OCI-LY7 (cell line): ENCODE measurements around the gene CYP39A1. TPM values are rescaled to one million over a fixed set of nuclear protein-coding genes. Genes with fewer than 3 reads are reported as not detected.

Experiments used
- BruUV-seq: library from RNA; stranded (reverse); fragments of 400-500 nt; replicated peaks from 2 replicates; lab custom pipeline; 2021; lab: Mats Ljungman, UMichigan
- CTCF ChIA-PET: fragments of 300-600 bp; sonication (Branson Sonifier 250); formaldehyde crosslinking; loops from one replicate; lab custom pipeline; 2022; ENCODE audit warnings: antibody characterized with exemption; ENCODE audit not compliant: unreplicated experiment; lab: Charles Lee
- POLR2A ChIA-PET: fragments of 300-600 bp; sonication (Branson Sonifier 250); formaldehyde crosslinking; loops from one replicate; lab custom pipeline; 2022; ENCODE audit warnings: antibody characterized with exemption; lab: Charles Lee
- DNase-seq: peaks from one replicate; pipeline ENCODE4 v3.0.0-alpha.2; 2015; ENCODE audit warnings: low spot score
- H2AFZ ChIP-seq: fragments of 200-600 bp; sonication (generic), shearing (Covaris generic); 2 replicates; pipeline ENCODE4 v1.6.1; 2014; ENCODE audit warnings: mild to moderate bottlenecking, antibody characterized with exemption, low read length, moderate library complexity
- H3K27ac ChIP-seq: fragments of 200-600 bp; sonication (generic); 2 replicates; pipeline ENCODE4 v1.5.1; 2014; ENCODE audit warnings: mixed run types, low read depth, mild to moderate bottlenecking, moderate library complexity, low read length, inconsistent platforms; ENCODE audit not compliant: poor library complexity, severe bottlenecking
- H3K36me3 ChIP-seq: fragments of 200-600 bp; sonication (generic); 2 replicates; pipeline ENCODE4 v1.6.1; 2014; ENCODE audit warnings: mild to moderate bottlenecking, antibody characterized with exemption, low read length, moderate library complexity, mixed read lengths; ENCODE audit not compliant: insufficient read depth
- H3K4me1 ChIP-seq: fragments of 200-600 bp; sonication (generic); 2 replicates; pipeline ENCODE4 v1.5.1; 2014; ENCODE audit warnings: mild to moderate bottlenecking, low read length; ENCODE audit not compliant: insufficient read depth, poor library complexity, severe bottlenecking
- H3K4me2 ChIP-seq: fragments of 200-600 bp; sonication (generic); 2 replicates; pipeline ENCODE4 v1.6.1; 2014; ENCODE audit warnings: mild to moderate bottlenecking, low read length
- H3K4me3 ChIP-seq: fragments of 200-600 bp; sonication (generic); 2 replicates; pipeline ENCODE4 v1.5.1; 2014; ENCODE audit warnings: mild to moderate bottlenecking, low read depth, low read length; ENCODE audit not compliant: poor library complexity, severe bottlenecking
- H3K79me2 ChIP-seq: fragments of 200-600 bp; sonication (generic); 2 replicates; pipeline ENCODE4 v1.6.1; 2016; ENCODE audit warnings: low read depth, mild to moderate bottlenecking, low read length, moderate library complexity, mixed read lengths; ENCODE audit not compliant: insufficient read depth
- H3K9me2 ChIP-seq: fragments of 200-600 bp; sonication (generic); 2 replicates; pipeline ENCODE4 v1.6.1; 2016; ENCODE audit warnings: mild to moderate bottlenecking, low read length, mixed read lengths; ENCODE audit not compliant: insufficient read depth
- H3K9me3 ChIP-seq: fragments of 200-600 bp; sonication (generic); 2 replicates; pipeline ENCODE4 v1.6.1; 2014; ENCODE audit warnings: mild to moderate bottlenecking, mixed run types, low read length, mixed read lengths
- H4K20me1 ChIP-seq: fragments of 200-600 bp; sonication (generic); 2 replicates; pipeline ENCODE4 v1.6.1; 2014; ENCODE audit warnings: mild to moderate bottlenecking, antibody characterized with exemption, low read length, moderate library complexity, mixed read lengths; ENCODE audit not compliant: insufficient read depth
- EZH2phosphoT487 ChIP-seq: fragments of 200-600 bp; sonication (generic); IDR thresholded peaks from 2 replicates; pipeline ENCODE4 v1.6.1; 2018; ENCODE audit warnings: low read depth, borderline replicate concordance, mild to moderate bottlenecking, mixed run types, antibody characterized with exemption, low read length, moderate library complexity, mixed read lengths
- intact Hi-C: fragments of 100-400 bp; cut with micrococcal nuclease; formaldehyde crosslinking; loops from one replicate; pipeline ENCODE4 v1.10.0; 2022; ENCODE audit not compliant: unreplicated experiment
- total RNA-seq, 2 experiments: library from RNA; depleted of rRNA in 1 of 2; stranded (reverse); fragments of >200 nt in 1 of 2; shearing (Covaris generic) in 1 of 2; gene quantifications; 2 replicates each; pipeline ENCODE4 v1.2.3, GENCODE V29; 2014 to 2022
- TF ChIP-seq, protein P1 (sequence below): fragments of 200-600 bp; sonication (generic); conservative IDR thresholded peaks from 2 replicates; pipeline ENCODE4 v1.5.1; 2014; ENCODE audit warnings: mild to moderate bottlenecking, antibody characterized with exemption, low read length, moderate library complexity, mixed read lengths

CYP39A1 gene
- total RNA-seq, 2 experiments from 2014 or later, result 13.4 to 24.5 TPM

DNA sequence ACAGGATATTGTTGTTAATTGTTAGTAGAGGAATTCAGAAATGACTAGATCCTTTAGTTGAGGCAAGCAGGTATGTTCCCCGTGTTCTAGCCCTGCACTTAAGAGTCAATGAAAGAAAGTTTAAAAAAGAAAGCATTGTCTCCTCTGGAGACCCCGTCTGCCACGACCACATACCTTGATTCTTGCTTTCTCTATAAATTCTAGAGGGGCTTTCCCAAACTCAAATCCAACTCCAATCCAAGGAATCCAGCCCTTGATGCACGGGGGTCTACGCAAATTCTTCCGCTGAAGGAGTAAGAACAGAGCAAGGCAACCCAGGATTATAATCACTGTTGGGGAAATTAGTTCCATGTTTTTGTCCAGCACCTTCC, 401 bp downstream of the CYP39A1 start:
- peak overlapping the region; percentile 85 for H3K4me3 ChIP-seq
- peaks cover 90% of the 10 kb centered on the region for H3K79me2 ChIP-seq
- DNase-seq, result no peak

DNA sequence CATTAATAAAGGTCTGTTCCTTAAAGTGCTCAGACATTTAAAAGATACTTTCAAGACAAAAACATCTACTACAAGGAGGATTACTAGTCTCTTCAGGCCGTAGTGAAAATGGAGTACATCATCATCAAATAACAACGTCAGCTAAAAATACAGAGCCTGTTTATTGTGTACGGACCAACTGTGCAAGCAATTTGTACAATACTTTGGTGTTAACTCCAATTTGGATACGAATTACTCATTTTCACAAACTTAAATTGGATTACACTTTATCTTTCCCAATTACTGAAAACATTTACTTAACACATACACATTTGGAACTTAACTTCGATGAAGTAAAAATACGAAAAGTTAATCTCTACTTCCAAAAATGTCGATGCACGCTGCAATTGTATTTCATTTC, 802 bp downstream of the CYP39A1 start:
- Histone ChIP-seq H3K36me3 (peaks cover 21% of the 10 kb centered on the region), H3K4me2 (peak overlapping the region; percentile 78), H3K4me1 (peaks cover 19% of the 10 kb centered on the region), H4K20me1 (no peaks in the 10 kb centered on the region), H3K27ac (peak overlapping the region; percentile 96), H3K79me2 (peaks cover 92% of the 10 kb centered on the region), H3K4me3 (peak overlapping the region; percentile 85), H3K9me3 (peaks cover 5% of the 10 kb centered on the region; the same call in 1 of the 2 replicates), H2AFZ (no peak overlapping the region), H3K9me2 (no peaks in the 10 kb centered on the region)
- peak; percentile 51 for DNase-seq
- CTCF ChIA-PET, result no interaction called here
- POLR2A ChIA-PET, result interaction anchor here (0.7 to 3.8 kb wide), 4 partner anchors 11 to 57 kb away, joined by 3 to 21 read pairs (median 8); no protein-coding TSS in a partner anchor
- TF ChIP-seq, protein P1, sequence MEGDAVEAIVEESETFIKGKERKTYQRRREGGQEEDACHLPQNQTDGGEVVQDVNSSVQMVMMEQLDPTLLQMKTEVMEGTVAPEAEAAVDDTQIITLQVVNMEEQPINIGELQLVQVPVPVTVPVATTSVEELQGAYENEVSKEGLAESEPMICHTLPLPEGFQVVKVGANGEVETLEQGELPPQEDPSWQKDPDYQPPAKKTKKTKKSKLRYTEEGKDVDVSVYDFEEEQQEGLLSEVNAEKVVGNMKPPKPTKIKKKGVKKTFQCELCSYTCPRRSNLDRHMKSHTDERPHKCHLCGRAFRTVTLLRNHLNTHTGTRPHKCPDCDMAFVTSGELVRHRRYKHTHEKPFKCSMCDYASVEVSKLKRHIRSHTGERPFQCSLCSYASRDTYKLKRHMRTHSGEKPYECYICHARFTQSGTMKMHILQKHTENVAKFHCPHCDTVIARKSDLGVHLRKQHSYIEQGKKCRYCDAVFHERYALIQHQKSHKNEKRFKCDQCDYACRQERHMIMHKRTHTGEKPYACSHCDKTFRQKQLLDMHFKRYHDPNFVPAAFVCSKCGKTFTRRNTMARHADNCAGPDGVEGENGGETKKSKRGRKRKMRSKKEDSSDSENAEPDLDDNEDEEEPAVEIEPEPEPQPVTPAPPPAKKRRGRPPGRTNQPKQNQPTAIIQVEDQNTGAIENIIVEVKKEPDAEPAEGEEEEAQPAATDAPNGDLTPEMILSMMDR, result no peak
- TF ChIP-seq EZH2phosphoT487, result no peak
- intact Hi-C loops, result loop anchor here (1.0 to 10.0 kb wide), 6 partner anchors 15 to 825 kb away; partner anchors contain the start of gene CD2AP
- BruUV-seq, result no TSS peak

More for the DNA sequence above, 401 bp downstream of the CYP39A1 start:
- no peaks in the 10 kb centered on the region for H4K20me1 ChIP-seq
- H3K27ac ChIP-seq, result peak overlapping the region; percentile 96
- peak overlapping the region; percentile 78 for H3K4me2 ChIP-seq
- peaks cover 15% of the 10 kb centered on the region for H3K4me1 ChIP-seq
- TSS peak; percentile 86 for BruUV-seq
- peaks cover under 1% of the 10 kb centered on the region; the same call in 1 of the 2 replicates for H3K9me3 ChIP-seq
- H3K9me2 ChIP-seq, result no peaks in the 10 kb centered on the region
- ChIA-PET POLR2A (interaction anchor here (0.7 to 3.8 kb wide), 7 partner anchors 11 to 594 kb away, joined by 3 to 21 read pairs (median 3); no protein-coding TSS in a partner anchor), CTCF (no interaction called here)
- intact Hi-C loops, result loop anchor here (1.0 to 10.0 kb wide), 5 partner anchors 15 to 825 kb away; partner anchors contain the start of gene CD2AP
- H2AFZ ChIP-seq, result no peak overlapping the region
- H3K36me3 ChIP-seq, result peaks cover 20% of the 10 kb centered on the region
- TF ChIP-seq, protein P1, result no peak
- no peak for TF ChIP-seq EZH2phosphoT487

DNA sequence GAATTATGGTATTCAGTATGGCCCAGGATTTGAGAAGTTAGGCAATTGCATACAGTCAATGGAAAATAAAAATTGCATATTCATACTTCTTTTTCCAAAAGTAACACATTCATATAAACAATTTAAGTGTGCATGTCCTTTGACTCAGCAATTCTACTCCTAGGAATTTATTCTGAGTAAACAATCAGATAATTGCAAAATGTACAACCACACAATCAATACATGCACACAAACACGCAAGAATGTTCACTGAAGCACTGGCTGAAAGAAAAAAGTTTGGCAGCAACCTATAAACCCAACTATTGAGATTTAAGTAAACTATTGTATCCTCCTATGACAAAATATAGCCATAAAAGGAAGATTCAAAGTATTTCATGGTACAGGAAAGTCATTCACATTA, 1.6 kb downstream of the CYP39A1 start:
- Histone ChIP-seq H3K36me3 (peaks cover 21% of the 10 kb centered on the region), H3K79me2 (peaks cover 93% of the 10 kb centered on the region), H3K9me2 (no peaks in the 10 kb centered on the region), H4K20me1 (no peaks in the 10 kb centered on the region), H3K4me3 (peak overlapping the region; percentile 85), H3K9me3 (peaks cover 13% of the 10 kb centered on the region; the same call in 1 of the 2 replicates), H2AFZ (no peak overlapping the region), H3K4me1 (peaks cover 27% of the 10 kb centered on the region), H3K27ac (peak overlapping the region; percentile 96), H3K4me2 (peak overlapping the region; percentile 78)
- no TSS peak for BruUV-seq
- POLR2A ChIA-PET, result interaction anchor here (0.6 to 3.8 kb wide), 12 partner anchors 9 to 632 kb away, joined by 3 to 31 read pairs (median 4); no protein-coding TSS in a partner anchor
- TF ChIP-seq EZH2phosphoT487, result no peak
- TF ChIP-seq, protein P1, result no peak
- DNase-seq, result no peak
- CTCF ChIA-PET, result interaction anchor here (1.7 kb wide), 1 partner anchor 24 kb away, joined by 6 read pairs; no protein-coding TSS in a partner anchor
- intact Hi-C loops, result loop anchor here (2.0 to 10.0 kb wide), 4 partner anchors 274 to 826 kb away; partner anchors contain the start of gene CD2AP
